ENCODE measurements around the gene NAIF1.

Gene NAIF1

GRCh38 chr9:128102861-128103588, 35.9 kb upstream of the NAIF1 start:
- no peak for DNase-seq (ENCODE audit: low read depth in 2 of 3, low spot score in 1 of 3)

GRCh38 chr9:128102196-128102595, 35.1 kb upstream of the NAIF1 start:
- DNase-seq (ENCODE audit: low read depth in 2 of 3, low spot score in 1 of 3): no peak

- no peak for DNase-seq (ENCODE audit: low read depth in 2 of 3, low spot score in 1 of 3)
Observed at GRCh38 chr9:128101690-128102089, 34.6 kb upstream of the NAIF1 start.

GRCh38 chr9:128101231-128101661, 34.1 kb upstream of the NAIF1 start:
- no peak for DNase-seq (ENCODE audit: low read depth in 2 of 3, low spot score in 1 of 3)

GRCh38 chr9:128100581-128100980, 33.5 kb upstream of the NAIF1 start:
- no peak for DNase-seq (ENCODE audit: low read depth in 2 of 3, low spot score in 1 of 3)

- no peak for DNase-seq (ENCODE audit: low read depth in 2 of 3, low spot score in 1 of 3)
Observed at GRCh38 chr9:128099932-128100491, 32.9 kb upstream of the NAIF1 start.

- DNase-seq (ENCODE audit: low read depth in 2 of 3, low spot score in 1 of 3): no peak
Observed at GRCh38 chr9:128099231-128099931, 32.3 kb upstream of the NAIF1 start.

GRCh38 chr9:128098297-128099230, 31.4 kb upstream of the NAIF1 start:
- DNase-seq (ENCODE audit: low read depth in 2 of 3, low spot score in 1 of 3): peak; percentile 51 to 64 (median 53)

GRCh38 chr9:128097543-128098296, 30.6 kb upstream of the NAIF1 start:
- DNase-seq (ENCODE audit: low read depth in 2 of 3, low spot score in 1 of 3): no peak

GRCh38 chr9:128096616-128097536, 29.8 kb upstream of the NAIF1 start:
- DNase-seq (ENCODE audit: low read depth in 2 of 3, low spot score in 1 of 3): no peak

GRCh38 chr9:128094950-128095544, 27.9 kb upstream of the NAIF1 start:
- no peak for DNase-seq (ENCODE audit: low read depth in 2 of 3, low spot score in 1 of 3)

- DNase-seq (ENCODE audit: low read depth in 2 of 3, low spot score in 1 of 3): peak; percentile 80 to 86 (median 81)
Observed at GRCh38 chr9:128094166-128094949, 27.2 kb upstream of the NAIF1 start.

- DNase-seq (ENCODE audit: low read depth in 2 of 3, low spot score in 1 of 3): no peak
Observed at GRCh38 chr9:128093011-128093410, 25.9 kb upstream of the NAIF1 start.

- no peak for DNase-seq (ENCODE audit: low read depth in 2 of 3, low spot score in 1 of 3)
Observed at GRCh38 chr9:128092199-128092977, 25.3 kb upstream of the NAIF1 start.

- DNase-seq (ENCODE audit: low read depth in 2 of 3, low spot score in 1 of 3): no peak
Observed at GRCh38 chr9:128091571-128091970, 24.5 kb upstream of the NAIF1 start.

GRCh38 chr9:128091144-128091543, 24.0 kb upstream of the NAIF1 start:
- DNase-seq (ENCODE audit: low read depth in 2 of 3, low spot score in 1 of 3): no peak

GRCh38 chr9:128089299-128089698, 22.2 kb upstream of the NAIF1 start:
- DNase-seq (ENCODE audit: low read depth in 2 of 3, low spot score in 1 of 3): no peak
